ENCODE results near the gene FADD.
"Not testable (repeated sequence)": the region's sequence is repeated elsewhere in the genome, so short reads cannot be mapped to it uniquely, and the experiment has no call there.

Gene FADD

GRCh38 chr11:70205766-70206165 is 2.7 kb downstream of the FADD start:
- DNase-seq = no peak

- DNase-seq = no peak
These were observed 3.3 kb downstream of the FADD start for GRCh38 chr11:70206226-70206981.

- no peak for DNase-seq
These were observed 3.9 kb downstream of the FADD start for GRCh38 chr11:70206982-70207376.

- no peak for DNase-seq
These were observed 4.5 kb downstream of the FADD start for GRCh38 chr11:70207531-70208131.

GRCh38 chr11:70209391-70209912 is 6.4 kb downstream of the FADD start:
- no peak for DNase-seq

DNA sequence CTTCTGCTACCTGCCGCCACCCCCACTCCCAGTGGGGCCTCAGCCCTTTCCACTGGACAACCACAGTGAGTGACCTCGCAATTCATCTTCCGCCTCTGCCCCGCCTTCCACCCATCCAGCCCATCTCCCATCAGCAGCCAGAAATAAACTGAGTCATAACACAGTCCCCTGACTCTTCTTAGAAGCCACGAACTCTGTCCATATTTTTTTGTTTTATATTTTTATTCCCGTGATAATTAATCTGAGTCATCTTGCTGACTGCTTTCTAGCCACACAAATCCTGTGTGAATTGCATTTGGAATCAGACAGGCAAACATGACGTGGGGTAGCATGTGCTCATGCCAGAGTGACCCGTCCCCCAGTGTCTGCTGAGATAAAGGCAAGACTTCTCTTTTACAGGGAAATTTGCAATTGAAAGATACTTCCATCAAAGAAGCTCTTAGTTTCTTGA is 7.0 kb downstream of the FADD start:
- no peak for DNase-seq

- DNase-seq = no peak
These were observed 7.4 kb downstream of the FADD start for GRCh38 chr11:70210530-70210929.

GRCh38 chr11:70212227-70212811 is 9.2 kb downstream of the FADD start:
- DNase-seq = no peak

DNA sequence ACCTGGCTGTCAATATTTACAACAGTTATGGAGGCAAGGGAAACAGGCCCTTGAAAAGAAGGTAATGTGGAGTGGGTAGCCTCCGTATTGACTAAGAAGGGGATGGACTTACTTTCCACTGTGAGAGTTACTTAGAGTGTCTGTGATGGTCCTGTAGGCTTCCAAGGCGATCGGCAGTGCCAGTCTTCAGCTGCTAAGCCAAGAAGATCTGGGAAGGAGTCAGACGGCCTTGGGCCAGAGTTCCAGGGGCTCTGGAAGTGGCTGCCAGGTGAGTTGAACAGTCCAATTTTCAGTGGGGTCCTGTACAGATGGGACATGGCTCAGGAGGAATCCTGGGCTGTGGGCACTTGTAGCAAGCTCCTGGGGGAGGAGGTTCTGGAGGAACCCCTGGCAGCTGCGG is 14.3 kb downstream of the FADD start:
- not testable (repeated sequence) for DNase-seq

- not testable (repeated sequence) for DNase-seq
These were observed 15.0 kb downstream of the FADD start for GRCh38 chr11:70218076-70218475.

DNA sequence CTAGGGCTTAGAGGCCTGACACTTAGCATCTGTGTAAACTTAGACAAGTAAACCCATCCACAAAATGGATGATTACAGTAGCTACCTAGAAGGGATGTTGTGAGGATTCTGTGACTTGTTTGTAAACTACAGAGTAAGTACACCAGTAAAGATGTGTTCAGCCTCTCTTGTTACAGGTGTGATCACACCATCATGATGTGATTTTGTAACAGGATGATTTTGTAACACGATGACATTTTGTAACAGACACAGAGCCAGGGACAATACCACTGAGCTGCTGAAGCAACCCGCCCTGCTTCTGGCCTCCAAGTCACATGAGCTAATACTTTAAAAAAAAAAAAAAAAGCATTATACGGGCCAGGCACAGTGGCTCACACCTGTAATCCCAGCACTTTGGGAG is 17.0 kb downstream of the FADD start:
- DNase-seq = no peak

- DNase-seq = no peak
These were observed 17.8 kb downstream of the FADD start for GRCh38 chr11:70220920-70221319.

- no peak for DNase-seq
These were observed 22.6 kb downstream of the FADD start for GRCh38 chr11:70225681-70226177.

- no peak for DNase-seq
These were observed 23.1 kb downstream of the FADD start for GRCh38 chr11:70226183-70226582.

DNA sequence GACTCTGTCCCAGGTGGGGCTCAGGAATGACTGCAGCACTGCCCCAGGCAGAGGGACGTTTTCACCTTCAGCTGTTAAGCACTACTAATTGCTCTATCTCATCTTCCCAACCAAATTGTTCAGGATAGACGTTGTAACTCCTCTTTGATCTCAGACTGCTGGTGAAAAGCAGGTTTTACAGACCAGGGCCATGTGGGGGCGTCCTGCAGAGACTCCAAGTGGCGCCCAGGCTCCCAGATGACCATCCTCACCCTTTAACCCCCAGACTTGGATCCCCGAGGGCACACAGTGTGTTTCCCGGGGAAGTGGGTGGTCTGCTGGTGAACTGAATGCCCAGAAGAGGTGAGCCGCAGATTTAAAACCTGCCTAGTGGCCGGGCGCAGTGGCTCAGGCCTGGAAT is 23.9 kb downstream of the FADD start:
- no peak for DNase-seq

DNA sequence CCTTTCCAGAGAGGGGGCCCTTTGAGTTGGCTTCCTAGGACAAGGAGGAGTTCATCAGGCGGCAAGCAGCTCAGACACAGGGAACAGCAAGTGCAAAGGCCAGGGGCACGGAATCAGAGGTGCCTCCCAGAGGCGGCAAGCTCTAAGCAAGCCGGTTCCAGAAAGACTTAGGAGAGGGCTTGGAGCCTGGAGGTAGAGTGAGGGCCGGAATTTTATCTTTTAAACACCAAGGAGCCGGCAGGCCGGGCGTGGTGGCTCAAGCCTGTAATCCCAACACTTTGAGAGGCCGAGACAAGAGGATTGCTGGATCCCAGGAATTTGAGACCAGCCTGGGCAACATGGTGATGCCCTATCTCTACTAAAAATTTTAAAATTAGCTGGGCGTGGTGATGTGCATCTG is 26.6 kb downstream of the FADD start:
- no peak for DNase-seq

DNA sequence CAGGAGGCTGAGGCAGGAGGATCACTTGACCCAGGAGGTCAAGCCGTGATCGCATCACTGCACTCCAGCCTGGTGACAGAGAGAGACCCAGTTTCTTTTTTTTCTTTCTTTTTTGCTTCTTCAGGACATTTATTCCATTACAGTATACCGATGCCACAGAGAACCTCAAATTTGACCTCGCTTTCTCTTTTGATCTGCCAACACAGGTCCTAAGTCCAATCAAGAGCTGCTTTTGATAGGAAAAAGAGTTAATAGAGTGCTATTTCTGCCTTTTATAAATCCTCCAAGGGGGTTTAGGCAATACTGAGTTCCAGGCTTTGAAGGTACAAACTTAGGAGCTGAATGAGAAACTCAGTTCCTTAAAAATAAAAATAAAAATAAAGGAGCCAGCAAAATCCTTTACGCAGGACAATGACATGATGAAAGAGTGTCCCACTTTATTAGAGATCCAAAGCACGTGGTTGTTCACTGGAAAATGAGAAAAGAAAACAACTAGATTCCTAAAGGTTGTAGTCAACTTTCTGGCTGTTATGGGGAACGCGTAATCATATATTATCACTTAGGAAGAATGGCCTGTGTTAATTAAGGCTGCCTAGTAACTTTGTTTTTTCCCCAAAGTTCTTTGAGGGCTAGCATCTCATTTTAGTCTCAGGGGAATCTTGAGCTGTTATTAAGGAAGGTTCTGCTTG is 27.2 kb downstream of the FADD start:
- no peak for DNase-seq

- no peak for DNase-seq
These were observed 28.0 kb downstream of the FADD start for GRCh38 chr11:70230840-70231710.

DNA sequence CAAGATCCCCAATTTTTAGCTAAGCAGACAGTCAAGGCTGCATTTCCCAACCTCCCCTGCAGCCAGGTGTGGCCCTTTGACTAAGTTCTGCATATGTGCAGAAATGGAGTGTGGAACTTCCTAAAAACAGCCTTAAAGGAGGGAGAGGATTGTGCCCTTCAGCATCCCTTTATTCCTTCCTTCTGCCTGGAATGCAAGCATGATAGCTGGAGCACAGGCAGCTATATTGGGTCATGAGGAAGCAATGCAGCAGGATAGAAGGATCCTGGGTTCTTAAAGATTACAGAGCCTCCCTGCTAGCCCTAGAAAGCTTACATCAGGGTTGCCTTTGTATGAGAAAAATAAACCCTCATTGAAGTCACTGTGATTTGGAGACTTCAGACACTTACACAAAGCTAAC is 29.9 kb downstream of the FADD start:
- DNase-seq = no peak

- no peak for DNase-seq
These were observed 30.4 kb downstream of the FADD start for GRCh38 chr11:70233511-70233934.

DNA sequence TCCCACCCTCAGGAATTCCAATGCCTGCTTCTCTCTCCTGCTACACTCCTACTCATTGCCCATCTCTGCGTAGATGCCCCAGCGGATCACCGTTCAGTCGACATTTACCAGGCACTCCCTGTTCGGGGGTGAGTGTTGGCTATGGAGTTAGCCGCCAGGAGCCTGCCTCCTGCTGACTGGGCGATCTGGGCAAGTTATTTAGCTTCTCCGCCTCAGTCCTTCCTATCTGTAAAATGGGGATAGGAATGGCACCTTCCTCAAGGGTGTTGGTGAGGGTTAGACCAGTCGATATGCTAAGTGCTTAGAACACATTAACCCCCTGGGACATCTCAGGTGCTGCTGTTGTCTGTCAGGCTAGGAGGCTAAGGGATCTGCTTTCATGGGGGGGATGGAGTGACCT is 30.9 kb downstream of the FADD start:
- DNase-seq = no peak

GRCh38 chr11:70240337-70240736 is 37.2 kb downstream of the FADD start:
- DNase-seq = no peak
